Liver (tissue), 3 donors: ENCODE measurements around the gene SLIT3.

Source experiments
- CTCF ChIP-seq: fragments of 150-350 bp; IDR thresholded peaks from 2 replicates; pipeline ENCODE4 v1.5.1; 2017; ENCODE audit warnings: improper control_type of control experiment, low read depth, low read length; ENCODE audit not compliant: missing input control
- GABPA ChIP-seq, 2 donors: IDR thresholded peaks in 1 of 2; conservative IDR thresholded peaks in 1 of 2; 2 replicates each; pipeline ENCODE4 v1.6.1; 2016; ENCODE audit warnings: antibody characterized with exemption in 2 of 2, mild to moderate bottlenecking in 1 of 2, moderate library complexity in 1 of 2
- JUND ChIP-seq, 2 donors: IDR thresholded peaks; 2 replicates each; pipeline ENCODE4 v1.6.1; 2016; ENCODE audit warnings: antibody characterized with exemption in 2 of 2
- MAX ChIP-seq: IDR thresholded peaks from 2 replicates; pipeline ENCODE4 v1.6.1; 2016; ENCODE audit warnings: antibody characterized with exemption
- REST ChIP-seq: IDR thresholded peaks from 2 replicates; pipeline ENCODE4 v1.6.1; 2016; ENCODE audit warnings: antibody characterized with exemption, mild to moderate bottlenecking
- RXRA ChIP-seq, 2 donors: IDR thresholded peaks; 2 replicates each; pipeline ENCODE4 v1.6.1; 2017 to 2018; ENCODE audit warnings: antibody characterized with exemption in 2 of 2, mild to moderate bottlenecking in 1 of 2
- YY1 ChIP-seq: IDR thresholded peaks from 2 replicates; pipeline ENCODE4 v1.6.1; 2016; ENCODE audit warnings: antibody characterized with exemption, mild to moderate bottlenecking
- donor health status: healthy.
- donor health status: healthy.

GRCh38 chr5:169256191-169256590 is 44.7 kb downstream of the SLIT3 start:
- TF ChIP-seq CTCF (no peak), YY1 (no peak), JUND (IDR thresholded peaks at IDR 0.05) (no peak), MAX (no peak), RXRA (IDR thresholded peaks at IDR 0.05) (no peak), REST (no peak), GABPA (IDR thresholded peaks at IDR 0.05 in 1 of 2, conservative IDR thresholded peaks at IDR 0.05 in 1 of 2) (no peak)
